AG04450 (cell line): ENCODE data around the gene ANKRD36B. TPM values are rescaled to one million over a fixed set of nuclear protein-coding genes. Genes with fewer than 3 reads are reported as not detected.
"Not testable (repeated sequence)": the region's sequence is repeated elsewhere in the genome, so short reads cannot be mapped to it uniquely, and the experiment has no call there.

ENCODE experiments used
- CTCF ChIA-PET: fragments of 300-600, 350-600 bp; formaldehyde crosslinking; extraction: SDS; loops from one replicate; lab custom pipeline; 2022; ENCODE audit warnings: antibody characterized with exemption, inconsistent platforms; lab: Charles Lee
- POLR2A ChIA-PET: fragments of 350-600 bp; formaldehyde crosslinking; extraction: SDS; loops from one replicate; lab custom pipeline; 2021; ENCODE audit warnings: antibody characterized with exemption, inconsistent platforms; lab: Yijun Ruan, JAX
- DNase-seq: peaks from one replicate; pipeline ENCODE4 v3.0.0-alpha.2; 2011; ENCODE audit warnings: low read depth, low spot score
- H3K27ac ChIP-seq: one replicate; pipeline ENCODE4 v1.5.1; 2012; ENCODE audit warnings: low read depth, low read length, control low read depth
- H3K27me3 ChIP-seq: one replicate; pipeline ENCODE4 v1.6.0; 2012; ENCODE audit warnings: low read length; ENCODE audit not compliant: control insufficient read depth, insufficient read depth
- H3K4me3 ChIP-seq: 2 replicates; pipeline ENCODE4 v1.5.1; 2011; ENCODE audit warnings: mild to moderate bottlenecking, low read depth, low read length, control low read depth
- H3K9me3 ChIP-seq: 2 replicates; pipeline ENCODE4 v1.5.1; 2012; ENCODE audit warnings: low read length; ENCODE audit not compliant: control insufficient read depth, insufficient read depth
- polyA minus RNA-seq: library from RNA; depleted of rRNA, polyadenylated mRNA; stranded (reverse); fragments of >200 nt; gene quantifications from 2 replicates; pipeline ENCODE4 v1.2.3, GENCODE V29; 2011; rRNA and poly(A)+ RNA removed
- polyA plus RNA-seq: library from polyadenylated mRNA; depleted of rRNA; stranded (reverse); fragments of >200 nt; gene quantifications from 2 replicates; pipeline ENCODE4 v1.2.3, GENCODE V29; 2011; rRNA removed
- TF ChIP-seq, protein P1 (sequence below): IDR thresholded peaks from 2 replicates; pipeline ENCODE4 v1.5.1; 2011; ENCODE audit warnings: low read depth, low read length, control low read depth, inconsistent platforms

The ANKRD36B gene
- 5.4 and 6.7 TPM in 2 replicates for polyA plus RNA-seq
- 21.0 and 24.8 TPM in 2 replicates for polyA minus RNA-seq

DNA sequence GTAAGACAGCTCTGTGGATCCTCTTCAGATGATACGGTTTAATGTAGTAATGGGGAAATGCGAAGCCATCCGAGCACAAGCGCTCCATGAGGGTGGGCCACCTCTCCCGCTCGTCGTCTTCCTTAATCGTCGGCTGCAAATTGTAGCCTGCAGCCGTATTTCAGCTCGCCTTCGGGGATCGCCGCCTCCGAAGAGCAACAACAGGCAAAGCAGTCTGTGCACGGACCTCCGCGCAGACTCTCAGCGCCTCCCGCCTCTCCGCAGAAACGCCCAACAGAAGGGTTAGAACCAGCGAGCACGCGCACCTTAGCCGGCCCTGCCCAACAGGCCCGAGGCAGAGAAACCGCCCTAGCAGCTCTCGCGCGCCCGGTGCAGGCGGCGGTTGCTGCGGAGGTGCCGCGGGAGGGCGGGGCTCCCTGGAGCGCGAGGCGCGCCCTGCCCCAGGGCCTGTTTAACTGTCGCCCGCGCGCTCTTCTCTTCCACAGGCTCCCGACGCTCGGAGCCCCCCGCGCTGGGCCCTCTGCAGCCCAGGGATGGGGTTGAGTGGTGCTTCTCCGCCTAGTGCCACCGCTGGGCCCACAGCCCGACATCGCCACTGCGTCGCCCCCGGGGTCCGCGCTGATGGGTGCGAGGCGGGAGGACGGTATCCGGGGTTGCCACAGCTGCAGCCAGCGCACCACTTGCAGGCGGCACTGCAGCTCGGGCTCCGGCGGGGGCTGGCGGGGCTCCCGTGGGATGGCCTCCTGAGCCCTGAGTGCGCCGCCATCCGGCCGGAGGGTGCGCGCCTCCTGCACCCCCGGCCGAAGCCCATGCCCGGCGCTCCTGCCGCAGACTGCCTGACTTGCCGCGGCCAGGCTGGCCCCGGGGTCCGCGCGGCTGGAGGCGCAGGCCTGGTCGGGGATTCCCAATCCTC, at the start of gene ANKRD36B:
Gene ANKRD36B, minus strand, starts transcription at position 280 of the 913 bp plus-strand sequence. Its CDS starts 192 bp downstream, at position 88.
- peak within 1 kb of the TSS; percentile 87 for H3K27ac ChIP-seq
- POLR2A ChIA-PET, result interaction anchor here (0.5 to 2.2 kb wide), 2 partner anchors 56 to 74 kb away, joined by 3 to 7 read pairs; partner anchors contain the start of genes ACTR1B and COX5B
- H3K4me3 ChIP-seq, result peak within 1 kb of the TSS; percentile 75
- not testable (repeated sequence) for H3K9me3 ChIP-seq, H3K27me3 ChIP-seq
- CTCF ChIA-PET, result interaction anchor here (0.9 to 4.4 kb wide), 22 partner anchors 19 to 795 kb away, joined by 3 to 215 read pairs (median 4); partner anchors contain the start of genes ACTR1B and COX5B
- DNase-seq, result peak; percentile 34

DNA sequence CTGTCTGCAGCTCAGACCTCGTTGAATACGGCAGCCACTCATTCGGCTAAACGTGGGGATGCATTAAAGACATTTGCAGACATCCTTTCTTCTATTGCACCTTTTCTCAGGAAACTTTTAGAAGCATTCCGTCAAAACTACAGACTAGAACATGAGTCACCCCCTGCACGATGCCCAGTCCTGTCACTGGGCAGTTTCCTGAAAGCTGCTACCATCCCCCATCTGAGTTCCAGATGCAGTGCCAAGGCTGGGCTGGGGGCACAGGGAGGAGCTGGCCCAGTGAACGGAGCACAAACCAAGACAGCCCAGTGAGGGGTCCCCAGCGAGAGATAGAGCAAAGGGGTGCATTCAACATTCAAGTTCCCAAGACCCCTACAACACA, 36.4 kb upstream of the ANKRD36B start:
- H3K9me3 ChIP-seq, DNase-seq, H3K27ac ChIP-seq, H3K27me3 ChIP-seq, H3K4me3 ChIP-seq, POLR2A ChIA-PET, CTCF ChIA-PET: not testable (repeated sequence)

DNA sequence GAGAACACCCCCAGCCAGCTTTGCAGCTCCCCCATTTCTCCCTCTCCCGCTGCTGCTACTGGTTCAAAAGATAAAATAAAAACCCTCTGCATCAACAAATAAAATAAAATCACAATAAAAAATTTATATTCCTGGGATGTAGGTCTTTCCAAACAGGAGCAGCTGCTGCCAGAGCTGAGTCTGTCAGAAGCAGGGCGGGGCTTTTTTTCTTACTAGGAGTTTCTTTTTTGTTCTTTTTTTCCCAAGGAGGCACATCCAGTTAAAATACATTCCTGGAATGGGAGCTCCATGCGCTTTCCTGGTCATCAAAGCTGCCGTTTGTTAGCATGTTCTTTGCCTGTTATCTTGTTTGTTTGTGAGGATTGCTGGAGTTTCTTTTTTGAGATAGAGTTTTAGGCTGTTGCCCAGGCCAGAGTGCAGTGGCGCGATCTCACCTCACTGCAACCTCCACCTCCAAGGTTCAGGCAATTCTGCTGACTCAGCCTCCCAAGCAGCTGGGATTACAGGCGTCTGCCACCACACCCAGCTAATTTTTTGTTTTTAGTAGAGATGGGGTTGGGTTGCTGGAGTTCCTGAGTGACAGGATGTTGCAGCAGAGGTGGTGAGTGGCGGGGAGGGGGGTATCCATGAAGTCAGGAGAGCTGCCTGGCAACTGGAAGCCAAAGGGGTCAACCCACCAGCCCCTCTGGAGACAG, 35.8 kb upstream of the ANKRD36B start:
- H3K27me3 ChIP-seq, POLR2A ChIA-PET, CTCF ChIA-PET, H3K4me3 ChIP-seq, H3K9me3 ChIP-seq, H3K27ac ChIP-seq, DNase-seq: not testable (repeated sequence)

DNA sequence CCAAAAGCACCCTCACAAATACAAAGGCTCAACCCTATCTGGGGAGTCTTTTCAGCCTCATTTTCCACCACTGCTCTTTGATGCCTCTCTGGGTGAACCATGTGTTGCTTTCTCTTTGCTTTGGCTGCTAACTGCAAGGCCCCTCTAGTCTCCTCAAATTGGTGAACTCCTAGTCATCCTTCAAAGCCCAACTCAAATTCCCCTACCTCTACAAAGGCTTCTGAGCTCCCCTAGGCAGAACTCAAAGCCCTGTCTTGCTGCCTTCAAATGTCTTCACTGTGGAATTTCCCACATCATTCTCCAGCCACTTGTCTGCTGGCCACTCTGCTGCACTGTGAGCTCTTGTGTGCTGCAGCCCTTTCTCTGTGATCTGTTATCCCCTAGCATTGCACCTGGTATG, 33.3 kb upstream of the ANKRD36B start:
- CTCF ChIA-PET, result interaction anchor here (1.1 kb wide), 1 partner anchor 78 kb away, joined by 3 read pairs; no protein-coding TSS in a partner anchor
- H3K27me3 ChIP-seq, result not testable (repeated sequence)

DNA sequence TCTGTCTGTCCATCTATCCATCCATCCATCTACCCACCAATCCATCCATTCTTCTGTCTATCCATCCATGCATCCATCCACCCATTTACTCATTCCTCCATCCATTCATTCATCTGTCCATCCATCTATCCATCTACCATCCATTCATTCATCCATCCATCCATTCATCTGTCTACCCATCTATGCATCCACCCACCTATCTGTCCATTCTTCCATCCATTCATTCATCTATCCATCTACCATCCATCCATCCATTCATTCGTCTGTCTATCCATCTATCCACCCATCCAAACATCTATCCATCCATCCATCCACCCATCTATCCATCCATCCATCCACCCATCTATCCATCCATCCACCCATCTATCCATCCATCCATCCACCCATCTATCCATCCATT, 30.8 kb upstream of the ANKRD36B start:
- H3K9me3 ChIP-seq, H3K27ac ChIP-seq, DNase-seq, POLR2A ChIA-PET, H3K27me3 ChIP-seq, H3K4me3 ChIP-seq, CTCF ChIA-PET: not testable (repeated sequence)

More for the DNA sequence above, 33.3 kb upstream of the ANKRD36B start:
- H3K4me3 ChIP-seq, DNase-seq, H3K27ac ChIP-seq, H3K9me3 ChIP-seq, POLR2A ChIA-PET: not testable (repeated sequence)

DNA sequence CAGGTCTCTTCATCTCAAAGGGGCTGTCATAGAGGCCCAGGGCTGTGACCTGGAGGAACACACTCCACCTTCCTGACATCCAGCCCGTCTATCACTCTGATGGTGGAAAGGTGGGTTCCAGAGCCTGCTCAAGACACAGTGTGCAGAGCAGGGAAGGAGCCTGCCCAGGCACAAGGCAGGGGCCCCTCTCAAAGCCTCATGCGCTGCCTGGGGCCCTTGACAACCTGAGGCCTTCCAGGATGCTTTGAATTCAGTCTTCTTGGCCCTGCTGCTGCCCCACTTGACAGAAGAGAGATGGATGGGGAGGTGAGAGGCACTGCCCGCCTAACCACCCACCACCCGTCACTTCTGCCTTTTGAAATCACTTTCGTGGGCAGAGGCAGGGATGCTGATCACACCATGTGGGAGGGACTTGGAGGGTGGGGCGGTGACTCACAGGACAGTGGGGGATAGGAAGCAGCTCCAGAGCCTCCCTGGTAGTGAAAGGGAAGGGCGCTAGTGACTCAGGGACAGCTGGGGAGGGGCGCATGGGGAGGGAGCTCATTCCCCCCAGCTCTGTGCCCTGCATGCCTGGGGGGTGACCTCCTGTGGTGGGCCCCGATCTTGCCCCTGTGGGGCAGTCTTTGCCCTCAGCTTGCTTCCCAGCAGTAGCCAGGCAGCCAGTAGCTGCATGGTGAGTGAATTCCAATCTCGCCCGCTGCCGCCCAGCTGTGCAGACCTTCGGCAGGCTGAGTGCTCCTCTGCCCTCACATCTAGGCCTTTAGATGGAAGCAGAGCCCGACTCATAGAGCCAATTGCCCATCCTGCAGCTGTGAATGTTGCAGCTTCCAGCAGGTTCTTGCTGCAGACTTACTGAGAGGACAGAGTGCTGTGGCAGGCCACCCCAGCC, 29.5 kb upstream of the ANKRD36B start:
- POLR2A ChIA-PET, CTCF ChIA-PET: not testable (repeated sequence)

DNA sequence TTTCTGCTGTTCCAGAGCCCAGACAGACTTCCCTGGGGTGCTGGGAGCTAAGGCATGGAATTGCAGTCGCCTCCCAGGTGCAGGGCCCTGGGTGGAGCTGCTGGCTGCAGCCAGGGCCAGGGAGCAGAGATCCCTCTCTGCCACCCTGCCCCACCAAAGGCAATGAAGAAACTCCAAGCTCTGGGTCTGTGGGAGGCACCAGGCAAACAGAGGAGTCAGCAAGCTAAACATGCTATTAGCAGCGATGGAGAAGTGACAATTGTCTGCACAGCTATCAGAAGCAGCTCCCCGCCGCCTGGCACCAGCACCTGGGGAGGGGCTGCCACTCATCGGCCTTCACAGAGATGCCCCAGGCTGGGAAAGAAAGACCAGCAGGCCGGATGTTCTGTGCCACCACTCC, 28.2 kb upstream of the ANKRD36B start:
- Histone ChIP-seq H3K9me3 (no peaks in the 10 kb centered on the region), H3K4me3 (no peak overlapping the region), H3K27ac (no peak overlapping the region), H3K27me3 (no peaks in the 10 kb centered on the region)
- ChIA-PET POLR2A (no interaction called here), CTCF (interaction anchor here (0.9 to 1.1 kb wide), 2 partner anchors 27 to 46 kb away, joined by 3 to 4 read pairs; partner anchors contain the start of gene ACTR1B)
- no peak for DNase-seq
- TF ChIP-seq, protein P1, sequence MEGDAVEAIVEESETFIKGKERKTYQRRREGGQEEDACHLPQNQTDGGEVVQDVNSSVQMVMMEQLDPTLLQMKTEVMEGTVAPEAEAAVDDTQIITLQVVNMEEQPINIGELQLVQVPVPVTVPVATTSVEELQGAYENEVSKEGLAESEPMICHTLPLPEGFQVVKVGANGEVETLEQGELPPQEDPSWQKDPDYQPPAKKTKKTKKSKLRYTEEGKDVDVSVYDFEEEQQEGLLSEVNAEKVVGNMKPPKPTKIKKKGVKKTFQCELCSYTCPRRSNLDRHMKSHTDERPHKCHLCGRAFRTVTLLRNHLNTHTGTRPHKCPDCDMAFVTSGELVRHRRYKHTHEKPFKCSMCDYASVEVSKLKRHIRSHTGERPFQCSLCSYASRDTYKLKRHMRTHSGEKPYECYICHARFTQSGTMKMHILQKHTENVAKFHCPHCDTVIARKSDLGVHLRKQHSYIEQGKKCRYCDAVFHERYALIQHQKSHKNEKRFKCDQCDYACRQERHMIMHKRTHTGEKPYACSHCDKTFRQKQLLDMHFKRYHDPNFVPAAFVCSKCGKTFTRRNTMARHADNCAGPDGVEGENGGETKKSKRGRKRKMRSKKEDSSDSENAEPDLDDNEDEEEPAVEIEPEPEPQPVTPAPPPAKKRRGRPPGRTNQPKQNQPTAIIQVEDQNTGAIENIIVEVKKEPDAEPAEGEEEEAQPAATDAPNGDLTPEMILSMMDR, result no peak

More for the DNA sequence above, 29.5 kb upstream of the ANKRD36B start:
- H3K27ac ChIP-seq, H3K27me3 ChIP-seq, H3K9me3 ChIP-seq, DNase-seq, H3K4me3 ChIP-seq: not testable (repeated sequence)

DNA sequence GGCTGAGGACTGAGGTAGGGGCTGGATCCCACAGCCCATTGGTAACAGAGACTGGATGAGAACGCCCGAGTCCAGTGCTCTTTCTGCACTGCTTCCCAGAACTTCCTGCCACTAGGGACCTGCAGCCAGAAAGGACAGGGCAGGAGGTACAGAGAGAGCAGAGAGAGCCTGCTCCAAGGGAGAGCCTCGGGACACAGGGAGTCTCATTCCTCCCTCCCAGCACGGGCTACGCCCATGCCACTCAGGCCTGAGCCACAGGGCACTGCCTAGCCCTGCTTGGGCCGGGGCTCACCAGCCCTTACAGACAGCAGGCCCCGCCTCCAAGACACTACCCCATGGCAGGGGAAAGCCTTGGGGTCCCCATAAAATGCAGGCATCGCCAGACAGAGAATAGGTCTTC, 26.1 kb upstream of the ANKRD36B start:
- DNase-seq, H3K9me3 ChIP-seq, POLR2A ChIA-PET, H3K4me3 ChIP-seq, H3K27ac ChIP-seq, H3K27me3 ChIP-seq, CTCF ChIA-PET: not testable (repeated sequence)

DNA sequence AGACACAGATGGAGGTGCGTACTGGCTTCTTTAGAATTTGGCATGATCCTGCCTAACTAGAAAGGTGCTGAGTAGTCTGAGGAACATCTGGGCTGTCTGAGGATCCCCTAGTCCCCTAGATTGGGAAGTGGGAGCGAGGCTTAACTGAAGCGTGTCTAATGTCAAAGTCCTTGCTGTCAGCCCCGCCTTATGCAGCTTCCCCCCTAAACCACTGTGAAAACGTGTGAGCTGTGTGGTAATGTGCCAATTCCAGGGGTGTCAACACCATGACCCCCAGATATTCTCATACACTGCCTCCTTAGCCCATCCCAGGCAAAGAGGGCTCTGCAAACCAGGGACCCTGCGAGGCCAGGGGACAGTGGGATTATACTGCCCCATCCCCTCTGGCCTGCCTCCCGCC, 22.2 kb upstream of the ANKRD36B start:
- H3K27me3 ChIP-seq, DNase-seq, H3K4me3 ChIP-seq, POLR2A ChIA-PET, CTCF ChIA-PET, H3K27ac ChIP-seq, H3K9me3 ChIP-seq: not testable (repeated sequence)

DNA sequence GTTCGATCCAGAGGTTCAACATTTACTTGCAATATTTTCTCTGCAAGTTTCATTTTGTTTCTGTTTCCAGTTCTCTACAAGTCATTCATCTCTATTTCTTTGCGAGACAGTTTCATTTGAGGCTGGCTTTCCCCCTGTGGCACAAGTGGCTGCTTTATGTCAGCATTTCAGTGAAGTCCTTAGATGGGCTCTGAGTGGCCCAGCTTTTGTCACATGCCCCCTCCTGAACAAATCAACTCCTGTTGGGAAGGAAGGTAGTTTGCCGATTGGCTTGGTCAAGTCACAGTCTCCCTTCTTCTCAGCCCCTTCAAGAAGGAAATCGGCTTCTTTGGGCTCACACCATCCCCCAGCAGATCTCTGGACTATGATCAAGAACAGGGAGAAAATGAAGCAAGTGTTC, 19.1 kb upstream of the ANKRD36B start:
- POLR2A ChIA-PET, H3K9me3 ChIP-seq, H3K27ac ChIP-seq, DNase-seq, H3K4me3 ChIP-seq, H3K27me3 ChIP-seq: not testable (repeated sequence)
- CTCF ChIA-PET, result interaction anchor here (1.3 kb wide), 1 partner anchor 18 kb away, joined by 4 read pairs; no protein-coding TSS in a partner anchor
